Mucosa of descending colon (tissue), 3 donors: Measurements from ENCODE around the gene SELENOH. TPM values are rescaled to one million over a fixed set of nuclear protein-coding genes. Genes with fewer than 3 reads are reported as not detected.

Source experiments
- ATAC-seq: fragments of 200-7000 bp; cut with Tn5 transposase; one replicate; pipeline ENCODE4 v1.9.1; 2020; ENCODE audit warnings: mild to moderate bottlenecking, moderate library complexity
- DNase-seq, 3 donors: peaks; one replicate each; pipeline ENCODE4 v3.0.0-alpha.2; 2020
- H3K36me3 ChIP-seq: fragments of 200-600 bp; one replicate; pipeline ENCODE4 v1.8.0; 2021; ENCODE audit warnings: low read depth, mild to moderate bottlenecking
- H3K4me1 ChIP-seq: fragments of 200-600 bp; one replicate; pipeline ENCODE4 v1.8.0; 2021; ENCODE audit warnings: low read depth, mild to moderate bottlenecking
- H3K4me3 ChIP-seq: fragments of 200-600 bp; one replicate; pipeline ENCODE4 v1.8.0; 2021; ENCODE audit warnings: mild to moderate bottlenecking
- H3K9me3 ChIP-seq: fragments of 200-600 bp; one replicate; pipeline ENCODE4 v1.8.0; 2021; ENCODE audit warnings: mild to moderate bottlenecking
- intact Hi-C, 2 donors: fragments of 100-400 bp; cut with DNase I in 1 of 2; cut with micrococcal nuclease in 1 of 2; formaldehyde crosslinking; loops; one replicate each; pipeline versions ENCODE4 v1.11.0 to v1.11.1; 2022; cut with DNase I, micrococcal nuclease
- total RNA-seq, 3 donors: library from RNA; stranded (reverse); fragmentation: NEBNext Ultra II Directional in 2 of 3; extraction: Animal tissue kit (Norgen Biotek cat#: 25700) in 2 of 3; gene quantifications; one replicate each; pipeline versions ENCODE4 v1.2.1 to v1.2.4, GENCODE V29; 2021 to 2023
- TF ChIP-seq, protein P1 (sequence below): fragments of 200-600 bp; IDR thresholded peaks from one replicate; pipeline ENCODE4 v1.8.0; 2022; ENCODE audit warnings: antibody characterized with exemption, mild to moderate bottlenecking
- donor health status: DM: no; HTN: no; CAD: no; lungs with moderate emphysema.
- donor health status: DM: no; HTN: no; CAD: no.
- donor health status: DM: no; HTN: yes; CAD: no.

SELENOH gene
- total RNA-seq, 3 donors from 2014 or later, result 68.3 to 84.0 (median 79.2) TPM

DNA sequence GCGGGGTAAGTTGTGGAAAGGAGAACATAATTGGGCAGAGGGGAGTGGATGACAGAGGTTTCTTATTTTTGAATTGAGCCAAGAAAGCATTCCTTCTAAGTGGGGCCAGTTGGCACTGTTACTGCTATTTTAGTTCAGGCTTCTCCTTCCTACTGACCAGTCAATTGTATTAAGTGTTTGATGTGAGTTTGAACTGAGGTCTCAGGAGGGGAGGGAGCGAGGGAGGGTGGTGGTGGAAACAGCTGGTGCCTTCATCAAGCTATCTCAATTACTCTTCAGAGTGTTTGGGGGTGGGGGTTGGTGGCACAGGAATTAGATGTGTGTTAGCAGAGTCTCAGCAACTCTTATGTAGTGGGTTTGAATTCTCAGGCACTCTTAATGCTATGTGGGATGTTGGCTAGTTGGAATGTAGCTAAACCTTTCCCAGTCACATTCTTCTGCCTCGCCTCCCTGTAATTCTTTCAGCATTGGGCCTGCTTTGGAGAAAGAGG lies 34.8 kb downstream of the SELENOH start:
- Histone ChIP-seq H3K4me1 (peaks cover 81% of the 10 kb centered on the region), H3K4me3 (no peak overlapping the region), H3K9me3 (no peaks in the 10 kb centered on the region), H3K36me3 (no peaks in the 10 kb centered on the region)
- TF ChIP-seq, protein P1, sequence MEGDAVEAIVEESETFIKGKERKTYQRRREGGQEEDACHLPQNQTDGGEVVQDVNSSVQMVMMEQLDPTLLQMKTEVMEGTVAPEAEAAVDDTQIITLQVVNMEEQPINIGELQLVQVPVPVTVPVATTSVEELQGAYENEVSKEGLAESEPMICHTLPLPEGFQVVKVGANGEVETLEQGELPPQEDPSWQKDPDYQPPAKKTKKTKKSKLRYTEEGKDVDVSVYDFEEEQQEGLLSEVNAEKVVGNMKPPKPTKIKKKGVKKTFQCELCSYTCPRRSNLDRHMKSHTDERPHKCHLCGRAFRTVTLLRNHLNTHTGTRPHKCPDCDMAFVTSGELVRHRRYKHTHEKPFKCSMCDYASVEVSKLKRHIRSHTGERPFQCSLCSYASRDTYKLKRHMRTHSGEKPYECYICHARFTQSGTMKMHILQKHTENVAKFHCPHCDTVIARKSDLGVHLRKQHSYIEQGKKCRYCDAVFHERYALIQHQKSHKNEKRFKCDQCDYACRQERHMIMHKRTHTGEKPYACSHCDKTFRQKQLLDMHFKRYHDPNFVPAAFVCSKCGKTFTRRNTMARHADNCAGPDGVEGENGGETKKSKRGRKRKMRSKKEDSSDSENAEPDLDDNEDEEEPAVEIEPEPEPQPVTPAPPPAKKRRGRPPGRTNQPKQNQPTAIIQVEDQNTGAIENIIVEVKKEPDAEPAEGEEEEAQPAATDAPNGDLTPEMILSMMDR, result no peak
- ATAC-seq (no peak), DNase-seq (no peak)
- intact Hi-C loops, result no loop called here

- no peak for DNase-seq
- Histone ChIP-seq H3K36me3 (no peaks in the 10 kb centered on the region), H3K9me3 (no peaks in the 10 kb centered on the region), H3K4me1 (peaks cover 85% of the 10 kb centered on the region), H3K4me3 (no peak overlapping the region)
- intact Hi-C loops, result no loop called here
- TF ChIP-seq, protein P1, result no peak
- ATAC-seq, result no peak
Measured at GRCh38 chr11:57776577-57777210, 35.4 kb downstream of the SELENOH start.

DNA sequence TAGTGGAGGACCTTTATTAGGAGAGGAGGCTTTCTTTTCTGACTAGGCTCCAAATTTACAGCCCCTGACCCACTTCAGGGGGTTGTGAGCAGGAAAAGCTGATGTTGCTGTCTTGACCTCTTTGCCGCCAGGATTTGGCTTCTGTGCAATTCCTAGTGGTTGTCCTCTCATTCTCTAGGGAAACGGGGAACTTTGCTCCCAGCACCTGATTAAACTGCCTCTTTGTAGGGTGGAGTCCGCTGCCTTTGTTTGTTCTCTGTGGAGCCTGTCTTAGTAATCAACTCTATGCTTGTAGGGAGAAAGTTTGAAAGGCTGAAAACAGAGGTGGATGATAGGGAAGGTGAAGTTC lies 36.7 kb downstream of the SELENOH start:
- intact Hi-C loops, result no loop called here
- peaks cover 87% of the 10 kb centered on the region for H3K4me1 ChIP-seq
- H3K4me3 ChIP-seq, result peak overlapping the region; percentile 11
- TF ChIP-seq, protein P1, result no peak
- H3K36me3 ChIP-seq, result no peaks in the 10 kb centered on the region
- H3K9me3 ChIP-seq, result no peaks in the 10 kb centered on the region
- ATAC-seq, result peak; percentile 77
- peak in 2 of 3 donors; percentile 50 to 87 for DNase-seq

GRCh38 chr11:57778318-57779037 lies 37.2 kb downstream of the SELENOH start:
- TF ChIP-seq, protein P1, result no peak
- no peaks in the 10 kb centered on the region for H3K36me3 ChIP-seq
- intact Hi-C loops, result no loop called here
- H3K9me3 ChIP-seq, result no peaks in the 10 kb centered on the region
- ATAC-seq (peak; percentile 65), DNase-seq (peak; percentile 88 to 94 (median 89))
- peaks cover 93% of the 10 kb centered on the region for H3K4me1 ChIP-seq
- peak overlapping the region; percentile 11 for H3K4me3 ChIP-seq

DNA sequence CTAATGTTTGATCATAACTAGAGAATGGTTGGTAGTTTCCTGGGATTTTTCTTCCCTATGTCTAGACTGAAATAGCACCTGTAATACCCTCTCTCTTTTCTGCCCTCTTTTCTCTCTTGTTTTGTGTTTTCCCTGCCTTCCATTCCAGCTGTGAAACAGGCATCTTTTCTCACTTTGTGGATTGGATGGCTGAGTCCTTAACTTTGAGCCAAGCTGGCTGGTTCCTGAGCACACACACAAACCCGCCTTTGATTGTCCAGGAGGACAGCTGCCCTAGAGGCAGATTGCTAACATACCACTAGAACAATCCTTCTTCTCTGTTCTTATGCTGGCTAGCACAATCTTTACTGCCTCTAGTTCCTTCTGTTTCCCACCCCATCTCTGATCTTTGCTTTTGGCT lies 38.0 kb downstream of the SELENOH start:
- Histone ChIP-seq H3K4me1 (peaks cover 91% of the 10 kb centered on the region), H3K36me3 (no peaks in the 10 kb centered on the region), H3K4me3 (no peak overlapping the region), H3K9me3 (no peaks in the 10 kb centered on the region)
- TF ChIP-seq, protein P1, result no peak
- intact Hi-C loops, result no loop called here
- ATAC-seq (peak; percentile 25), DNase-seq (no peak)
